Activated CD4-positive, alpha-beta T cell treated with anti-CD3 and anti-CD28 coated beads, Interleukin-2, amount 10 ng/mL, durations not matched to agents 24 days and 14 days (primary cell): Measurements from ENCODE around the gene ZNF736. TPM values are rescaled to one million over a fixed set of nuclear protein-coding genes. Genes with fewer than 3 reads are reported as not detected.
"Not testable (repeated sequence)": the region's sequence is repeated elsewhere in the genome, so short reads cannot be mapped to it uniquely, and the experiment has no call there.

ENCODE experiments used
- DNase-seq: peaks from one replicate; pipeline ENCODE4 v3.0.0; 2022
- H3K27ac Mint-ChIP-seq: one replicate; pipeline ENCODE4 v1.8.0; 2022; ENCODE audit warnings: mild to moderate bottlenecking, mixed read lengths
- H3K27me3 Mint-ChIP-seq: one replicate; pipeline ENCODE4 v1.8.0; 2022; ENCODE audit warnings: mixed read lengths
- H3K36me3 Mint-ChIP-seq: one replicate; pipeline ENCODE4 v1.8.0; 2022; ENCODE audit warnings: low read depth, mild to moderate bottlenecking, mixed read lengths
- H3K4me1 Mint-ChIP-seq: one replicate; pipeline ENCODE4 v1.8.0; 2021; ENCODE audit warnings: mixed read lengths
- H3K4me3 Mint-ChIP-seq: one replicate; pipeline ENCODE4 v1.8.0; 2022; ENCODE audit warnings: mild to moderate bottlenecking, moderate library complexity, mixed read lengths
- H3K9me3 Mint-ChIP-seq: one replicate; pipeline ENCODE4 v1.8.0; 2021; ENCODE audit warnings: mixed read lengths
- intact Hi-C: fragments of 100-400 bp; cut with micrococcal nuclease; formaldehyde crosslinking; loops from one replicate; pipeline ENCODE4 v1.15.1; 2023
- total RNA-seq: library from RNA; stranded (reverse); gene quantifications from 2 replicates; pipeline ENCODE4 v1.2.3, GENCODE V29; 2022

ZNF736 gene
- total RNA-seq, 1 donor from 2014 or later = 22.6 TPM

DNA sequence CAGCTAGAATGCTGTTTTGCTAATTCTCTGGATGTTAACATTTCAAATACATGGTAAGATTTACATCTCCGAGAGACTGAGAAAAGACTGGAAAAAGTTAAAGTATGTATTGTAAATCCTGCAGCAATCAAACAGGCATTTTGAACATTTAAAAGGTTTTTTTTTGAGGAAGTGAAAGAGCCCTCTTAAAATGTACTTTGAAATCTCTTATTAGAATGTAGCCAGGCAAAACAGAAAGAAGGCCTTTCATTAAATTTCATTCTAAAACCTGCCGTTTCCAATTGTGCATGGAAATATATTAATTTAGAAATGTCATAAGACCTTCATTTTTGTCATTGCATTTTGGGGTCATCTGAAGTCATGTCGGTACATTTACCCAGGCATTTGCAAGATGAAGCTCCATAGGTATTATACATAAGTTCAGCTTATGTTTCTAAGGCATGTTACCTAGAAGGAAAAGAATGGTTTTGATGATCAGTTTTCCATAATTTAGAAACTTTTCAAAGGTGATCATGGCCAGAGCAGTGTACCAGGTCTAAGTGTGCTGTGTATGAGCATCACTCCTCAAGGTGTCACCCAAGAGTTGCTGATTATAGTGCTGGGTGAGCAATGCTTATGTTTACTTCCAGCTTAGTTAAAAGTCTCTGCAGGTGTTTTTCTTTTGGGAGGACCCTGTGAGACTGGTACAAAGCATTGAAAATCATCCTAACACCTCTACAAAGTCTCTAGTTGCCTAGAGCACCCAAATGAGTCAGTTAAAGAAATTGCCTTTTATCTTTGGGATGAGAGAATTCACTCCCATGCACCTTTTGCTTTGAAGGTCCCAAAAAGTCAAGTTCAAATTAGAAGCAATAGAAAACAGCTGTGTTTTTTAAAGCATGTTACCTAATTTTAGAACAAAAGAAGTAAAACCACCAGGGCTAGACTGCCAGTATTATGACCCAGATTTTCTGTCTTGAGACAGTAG, 7.1 kb downstream of the ZNF736 start:
- Mint-ChIP-seq H3K27ac (no peak overlapping the region), H3K4me3 (no peak overlapping the region)
- intact Hi-C loops = no loop called here

DNA sequence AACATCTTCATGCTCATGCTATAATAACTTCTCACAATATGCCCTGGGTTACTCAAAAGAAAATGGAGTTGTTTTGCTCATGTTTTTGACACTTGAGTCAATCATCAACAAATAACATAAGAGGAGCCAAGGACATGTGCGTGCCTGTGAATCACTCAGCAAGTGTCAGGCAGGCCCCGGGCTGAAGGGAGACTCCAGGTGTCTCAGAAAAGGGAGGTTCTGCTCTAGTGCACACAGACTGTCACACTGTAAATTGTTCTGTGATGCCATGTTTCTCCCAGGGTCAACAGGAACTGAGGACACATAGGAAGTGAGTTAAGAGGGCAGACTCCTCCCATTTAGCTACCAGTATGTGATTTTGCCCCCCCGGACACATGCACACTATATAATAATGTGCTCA, 10.4 kb downstream of the ZNF736 start:
- H3K4me1 Mint-ChIP-seq, intact Hi-C loops: not testable (repeated sequence)
- peaks cover 63% of the 10 kb centered on the region for H3K36me3 Mint-ChIP-seq

More for the DNA sequence above, 7.1 kb downstream of the ZNF736 start:
- H3K4me1 Mint-ChIP-seq = no peaks in the 10 kb centered on the region
- no peak for DNase-seq
- H3K9me3 Mint-ChIP-seq = peaks cover 22% of the 10 kb centered on the region
- H3K27me3 Mint-ChIP-seq = no peaks in the 10 kb centered on the region
- peaks cover 55% of the 10 kb centered on the region for H3K36me3 Mint-ChIP-seq

DNA sequence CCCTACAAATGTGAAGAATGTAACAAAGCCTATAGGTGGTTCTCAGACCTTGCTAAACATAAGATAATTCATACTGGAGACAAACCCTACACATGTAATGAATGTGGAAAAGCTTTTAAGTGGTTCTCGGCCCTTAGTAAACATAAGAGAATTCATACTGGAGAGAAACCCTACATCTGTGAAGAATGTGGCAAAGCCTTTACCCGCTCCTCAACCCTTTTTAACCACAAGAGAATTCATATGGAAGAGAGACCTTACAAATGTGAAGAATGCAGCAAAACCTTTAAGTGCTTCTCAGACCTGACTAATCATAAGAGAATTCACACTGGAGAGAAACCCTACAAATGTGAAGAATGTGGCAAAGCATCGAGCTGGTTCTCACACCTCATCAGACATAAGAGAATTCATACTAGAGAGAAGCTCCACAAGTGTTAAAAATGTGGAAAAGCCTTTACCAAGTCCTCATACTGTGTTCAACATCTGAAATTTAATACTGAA, 35.0 kb downstream of the ZNF736 start:
- Mint-ChIP-seq H3K9me3 (peaks cover 27% of the 10 kb centered on the region), H3K36me3 (peaks cover 53% of the 10 kb centered on the region)
- H3K27ac Mint-ChIP-seq, intact Hi-C loops, H3K27me3 Mint-ChIP-seq, H3K4me3 Mint-ChIP-seq, H3K4me1 Mint-ChIP-seq, DNase-seq: not testable (repeated sequence)

More for the DNA sequence above, 10.4 kb downstream of the ZNF736 start:
- H3K27ac Mint-ChIP-seq, H3K4me3 Mint-ChIP-seq, H3K27me3 Mint-ChIP-seq, DNase-seq: not testable (repeated sequence)
- peaks cover 32% of the 10 kb centered on the region for H3K9me3 Mint-ChIP-seq

DNA sequence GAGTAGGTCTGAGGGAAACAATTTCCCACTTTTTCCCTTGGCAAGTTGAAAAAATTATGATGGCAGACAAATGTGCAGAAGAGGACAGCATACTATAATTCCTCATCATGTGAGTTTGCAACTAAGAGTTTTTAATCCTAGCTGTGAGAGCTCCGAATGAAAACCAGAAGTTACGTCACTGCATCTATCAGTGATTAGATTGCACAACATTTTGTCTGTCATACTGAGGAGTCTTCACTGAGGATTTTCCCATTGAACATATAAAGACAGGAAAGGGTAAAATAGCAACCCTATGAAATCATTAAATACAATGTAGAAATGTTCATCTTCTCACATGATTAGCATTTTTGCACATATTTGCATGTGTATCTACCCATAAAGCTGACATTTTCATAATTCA, 45.8 kb downstream of the ZNF736 start:
- no peaks in the 10 kb centered on the region for H3K4me1 Mint-ChIP-seq
- peaks cover 21% of the 10 kb centered on the region for H3K9me3 Mint-ChIP-seq
- no peak for DNase-seq
- H3K4me3 Mint-ChIP-seq = no peak overlapping the region
- no peak overlapping the region for H3K27ac Mint-ChIP-seq
- H3K27me3 Mint-ChIP-seq = no peaks in the 10 kb centered on the region
- intact Hi-C loops = no loop called here
- H3K36me3 Mint-ChIP-seq = peaks cover 10% of the 10 kb centered on the region

GRCh38 chr7:64371116-64371515, 57.4 kb downstream of the ZNF736 start:
- no peak overlapping the region for H3K4me3 Mint-ChIP-seq
- intact Hi-C loops = no loop called here
- H3K27me3 Mint-ChIP-seq = no peaks in the 10 kb centered on the region
- DNase-seq = peak; percentile 24
- H3K36me3 Mint-ChIP-seq = no peaks in the 10 kb centered on the region
- peaks cover 35% of the 10 kb centered on the region for H3K9me3 Mint-ChIP-seq
- H3K4me1 Mint-ChIP-seq = no peaks in the 10 kb centered on the region
- H3K27ac Mint-ChIP-seq = no peak overlapping the region

DNA sequence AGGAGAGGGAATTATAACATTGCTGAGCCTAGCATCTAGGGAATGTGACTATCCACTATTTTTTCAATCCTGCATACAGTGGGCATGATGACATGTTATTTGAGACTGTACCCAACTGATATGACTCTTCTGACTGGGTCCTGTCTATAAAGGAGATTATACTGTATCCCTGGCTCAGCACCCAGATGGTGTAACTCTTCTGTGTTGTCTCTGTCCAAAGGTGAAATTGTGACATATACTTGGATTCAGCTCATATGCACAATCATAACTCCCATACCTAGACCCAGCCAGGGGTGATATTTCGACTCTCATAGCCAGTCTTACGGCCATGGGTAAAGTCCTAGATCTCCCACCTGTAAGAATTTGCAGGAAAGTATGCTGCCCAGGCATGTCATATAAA, 59.3 kb downstream of the ZNF736 start:
- H3K27me3 Mint-ChIP-seq = no peaks in the 10 kb centered on the region
- peaks cover 42% of the 10 kb centered on the region for H3K9me3 Mint-ChIP-seq

DNA sequence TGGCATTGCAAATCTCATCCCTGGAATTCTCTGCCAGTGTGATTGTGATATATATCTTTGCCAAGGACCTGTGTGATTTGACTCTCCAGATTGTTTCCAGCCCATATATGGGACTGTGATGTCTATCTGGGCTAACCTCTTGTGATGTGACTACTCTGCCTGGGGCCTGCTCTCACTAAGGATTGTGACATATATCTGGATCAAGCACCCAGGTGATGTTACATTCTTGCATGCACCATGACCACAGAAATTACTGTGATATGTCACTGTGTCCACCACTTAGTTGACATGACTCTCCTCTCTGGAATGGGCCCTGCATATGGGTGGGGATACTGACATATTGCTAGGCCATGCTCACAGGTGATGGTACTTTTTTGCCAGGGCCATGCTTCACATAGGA, 86.6 kb downstream of the ZNF736 start:
- peaks cover 28% of the 10 kb centered on the region for H3K9me3 Mint-ChIP-seq
- H3K4me1 Mint-ChIP-seq = no peaks in the 10 kb centered on the region
- intact Hi-C loops = no loop called here
- H3K27ac Mint-ChIP-seq = no peak overlapping the region
- H3K4me3 Mint-ChIP-seq = no peak overlapping the region
- H3K36me3 Mint-ChIP-seq = no peaks in the 10 kb centered on the region
- DNase-seq = no peak
- no peaks in the 10 kb centered on the region for H3K27me3 Mint-ChIP-seq

More for the DNA sequence above, 59.3 kb downstream of the ZNF736 start:
- no peak for DNase-seq
- Mint-ChIP-seq H3K4me3 (no peak overlapping the region), H3K27ac (no peak overlapping the region), H3K36me3 (no peaks in the 10 kb centered on the region), H3K4me1 (no peaks in the 10 kb centered on the region)
- intact Hi-C loops = no loop called here

Other genes with a start within 250 kb of the ZNF736 start
- gene ZNF735, start 106.8 kb upstream of the ZNF736 start, total RNA-seq = not detected in 2 replicates
- gene ZNF679, start 85.5 kb upstream of the ZNF736 start, total RNA-seq = not detected in 2 replicates
- gene ZNF680, start 249.1 kb downstream of the ZNF736 start, total RNA-seq = 10.4 and 10.7 TPM in 2 replicates